Neural progenitor cell (in vitro differentiated cells): ENCODE results near the gene CD81.

Source experiments
- EZH2 ChIP-seq: fragments of 200-600 bp; sonication (generic); IDR thresholded peaks from 2 replicates; pipeline ENCODE4 v1.6.1; 2017; ENCODE audit warnings: antibody characterized with exemption, mild to moderate bottlenecking, moderate library complexity
- EZH2phosphoT487 ChIP-seq: fragments of 200-600 bp; sonication (generic); IDR thresholded peaks from 2 replicates; pipeline ENCODE4 v1.6.1; 2017; ENCODE audit warnings: antibody characterized with exemption
- TF ChIP-seq, protein P1 (sequence below): fragments of 200-600 bp; sonication (generic); IDR thresholded peaks from 2 replicates; pipeline ENCODE4 v1.5.1; 2017; ENCODE audit warnings: antibody characterized with exemption, mild to moderate bottlenecking

DNA sequence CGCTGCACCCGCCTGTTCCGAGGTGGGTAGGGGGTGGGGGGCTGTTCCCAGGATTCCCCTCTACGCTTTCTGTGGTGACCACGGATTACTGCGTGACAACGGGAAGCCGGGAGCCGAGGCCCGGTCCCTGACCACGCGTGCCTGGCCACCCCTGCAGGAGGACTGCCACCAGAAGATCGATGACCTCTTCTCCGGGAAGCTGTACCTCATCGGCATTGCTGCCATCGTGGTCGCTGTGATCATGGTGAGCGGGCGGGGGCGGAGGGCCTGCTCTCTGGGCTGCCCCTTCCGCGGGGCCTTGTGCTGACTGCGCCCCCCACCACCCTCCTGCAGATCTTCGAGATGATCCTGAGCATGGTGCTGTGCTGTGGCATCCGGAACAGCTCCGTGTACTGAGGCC, 19.4 kb downstream of the CD81 start:
- TF ChIP-seq, protein P1, sequence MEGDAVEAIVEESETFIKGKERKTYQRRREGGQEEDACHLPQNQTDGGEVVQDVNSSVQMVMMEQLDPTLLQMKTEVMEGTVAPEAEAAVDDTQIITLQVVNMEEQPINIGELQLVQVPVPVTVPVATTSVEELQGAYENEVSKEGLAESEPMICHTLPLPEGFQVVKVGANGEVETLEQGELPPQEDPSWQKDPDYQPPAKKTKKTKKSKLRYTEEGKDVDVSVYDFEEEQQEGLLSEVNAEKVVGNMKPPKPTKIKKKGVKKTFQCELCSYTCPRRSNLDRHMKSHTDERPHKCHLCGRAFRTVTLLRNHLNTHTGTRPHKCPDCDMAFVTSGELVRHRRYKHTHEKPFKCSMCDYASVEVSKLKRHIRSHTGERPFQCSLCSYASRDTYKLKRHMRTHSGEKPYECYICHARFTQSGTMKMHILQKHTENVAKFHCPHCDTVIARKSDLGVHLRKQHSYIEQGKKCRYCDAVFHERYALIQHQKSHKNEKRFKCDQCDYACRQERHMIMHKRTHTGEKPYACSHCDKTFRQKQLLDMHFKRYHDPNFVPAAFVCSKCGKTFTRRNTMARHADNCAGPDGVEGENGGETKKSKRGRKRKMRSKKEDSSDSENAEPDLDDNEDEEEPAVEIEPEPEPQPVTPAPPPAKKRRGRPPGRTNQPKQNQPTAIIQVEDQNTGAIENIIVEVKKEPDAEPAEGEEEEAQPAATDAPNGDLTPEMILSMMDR: no peak
- no peak for TF ChIP-seq EZH2
- TF ChIP-seq EZH2phosphoT487: no peak
